Activated T-cell treated with anti-CD3 and anti-CD28 coated beads, Interleukin-2, amount 50 U/mL, for 48 hours (primary cell): Measurements from ENCODE around the gene F8.

Experiments used
- DNase-seq, 2 experiments: peaks; one replicate each; pipeline ENCODE4 v3.0.0-alpha.2; 2020

Gene F8

DNA sequence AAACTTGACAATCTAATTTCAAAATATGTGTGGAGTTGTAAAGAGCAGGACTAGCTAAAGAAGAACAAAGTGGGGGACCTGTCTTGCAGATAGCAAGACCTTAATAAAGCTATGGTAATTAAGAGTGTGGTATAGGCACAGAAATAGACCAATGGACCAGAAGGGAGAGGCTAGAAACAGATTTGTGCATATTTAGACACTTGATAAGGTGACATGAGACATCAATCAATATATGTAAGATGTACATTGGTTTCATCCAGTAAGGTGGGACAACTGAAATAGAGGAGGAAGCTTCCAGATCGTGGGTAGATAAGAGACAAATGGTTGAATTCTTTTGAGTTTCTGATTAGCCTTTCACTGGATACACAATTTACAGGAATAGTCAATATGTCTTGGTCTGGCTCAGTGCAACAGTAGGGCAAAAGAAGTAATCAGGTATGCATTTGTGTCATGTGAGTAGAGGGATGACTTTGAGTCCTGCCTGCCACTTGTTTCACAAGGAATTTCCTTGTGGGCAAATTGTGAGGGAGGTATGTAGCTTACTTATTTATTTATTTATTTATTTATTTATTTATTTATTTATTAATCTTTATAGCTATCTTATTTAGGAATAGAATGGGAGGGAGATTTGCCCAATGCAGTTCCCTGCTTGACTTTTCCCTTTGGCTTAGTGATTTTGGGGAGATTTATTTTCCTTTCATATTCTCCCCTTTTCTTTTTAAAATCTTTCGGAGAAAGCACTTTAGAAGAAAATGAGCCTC is 210.0 kb downstream of the F8 start:
- no peak for DNase-seq

DNA sequence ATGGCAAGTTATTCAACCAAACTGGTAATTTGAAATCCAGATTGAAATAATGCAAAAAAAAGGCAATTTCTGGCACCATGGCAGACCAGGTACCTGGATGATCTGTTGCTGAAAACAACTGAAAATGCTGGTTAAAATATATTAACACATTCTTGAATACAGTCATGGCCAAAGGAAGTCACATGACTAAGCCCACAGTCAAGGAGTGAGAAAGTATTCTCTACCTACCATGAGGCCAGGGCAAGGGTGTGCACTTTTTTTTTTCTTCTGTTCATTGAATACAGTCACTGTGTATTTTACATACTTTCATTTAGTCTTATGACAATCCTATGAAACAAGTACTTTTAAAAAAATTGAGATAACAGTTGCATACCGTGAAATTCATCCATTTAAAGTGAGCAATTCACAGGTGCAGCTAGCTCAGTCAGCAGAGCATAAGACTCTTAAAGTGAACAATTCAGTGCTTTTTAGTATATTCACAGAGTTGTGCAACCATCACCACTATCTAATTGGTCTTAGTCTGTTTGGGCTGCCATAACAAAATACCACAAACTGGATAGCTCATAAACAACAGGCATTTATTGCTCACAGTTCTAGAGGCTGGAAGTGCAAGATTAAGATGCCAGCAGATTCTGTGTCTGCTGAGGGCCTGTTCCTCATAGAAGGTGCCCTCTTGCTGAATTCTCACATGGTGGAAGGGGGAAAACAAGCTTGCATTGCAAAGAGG is 212.4 kb downstream of the F8 start:
- DNase-seq = no peak

DNA sequence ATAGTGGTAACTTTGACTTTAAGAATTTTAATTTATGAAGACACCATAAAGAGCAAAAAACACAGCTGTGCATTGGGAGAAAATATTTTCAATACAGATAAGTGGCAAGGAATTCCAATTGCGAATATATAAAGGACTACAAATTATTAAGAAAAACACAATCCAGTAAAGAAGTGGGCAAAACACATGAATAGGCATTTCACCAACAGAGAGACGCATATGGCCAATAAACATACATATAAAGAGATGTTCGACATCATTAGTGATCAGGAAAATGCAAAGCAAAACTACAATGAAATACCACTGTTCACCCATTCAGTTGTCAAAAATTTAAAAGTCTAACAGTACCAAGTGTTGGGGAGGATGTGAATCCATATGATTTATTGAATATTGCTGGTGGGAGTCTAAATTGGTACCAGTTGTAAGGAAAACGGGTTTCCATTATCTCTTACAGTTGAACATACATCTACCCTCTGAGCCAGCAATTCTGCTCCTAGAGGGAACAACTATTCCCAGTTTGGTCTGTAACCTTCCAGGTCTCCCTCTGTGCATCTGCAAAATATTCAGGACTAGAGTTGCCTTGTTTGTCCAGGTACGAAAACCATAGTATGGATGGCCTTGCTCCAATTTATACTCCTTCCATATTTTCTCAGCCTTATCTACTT is 215.6 kb downstream of the F8 start:
- no peak for DNase-seq

DNA sequence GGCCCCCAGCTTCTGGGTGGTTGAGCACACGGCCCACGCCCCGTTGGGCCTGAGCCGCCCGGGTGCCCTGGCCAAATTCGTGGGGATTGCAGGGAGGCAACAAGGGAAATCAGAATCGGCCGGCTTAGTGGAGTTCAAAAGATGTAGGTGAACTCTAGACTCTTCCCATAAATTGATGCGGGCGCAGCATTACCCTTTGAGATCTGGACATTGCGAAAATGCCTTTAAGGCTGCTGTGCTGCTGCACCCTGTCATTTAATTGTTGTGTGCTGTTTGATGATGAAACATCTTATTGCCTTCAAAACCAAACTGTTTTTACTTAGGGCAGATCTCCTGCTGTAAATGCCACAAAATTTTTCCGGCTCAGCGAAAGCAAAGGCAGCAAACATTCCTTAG is 216.8 kb downstream of the F8 start:
- DNase-seq = no peak

DNA sequence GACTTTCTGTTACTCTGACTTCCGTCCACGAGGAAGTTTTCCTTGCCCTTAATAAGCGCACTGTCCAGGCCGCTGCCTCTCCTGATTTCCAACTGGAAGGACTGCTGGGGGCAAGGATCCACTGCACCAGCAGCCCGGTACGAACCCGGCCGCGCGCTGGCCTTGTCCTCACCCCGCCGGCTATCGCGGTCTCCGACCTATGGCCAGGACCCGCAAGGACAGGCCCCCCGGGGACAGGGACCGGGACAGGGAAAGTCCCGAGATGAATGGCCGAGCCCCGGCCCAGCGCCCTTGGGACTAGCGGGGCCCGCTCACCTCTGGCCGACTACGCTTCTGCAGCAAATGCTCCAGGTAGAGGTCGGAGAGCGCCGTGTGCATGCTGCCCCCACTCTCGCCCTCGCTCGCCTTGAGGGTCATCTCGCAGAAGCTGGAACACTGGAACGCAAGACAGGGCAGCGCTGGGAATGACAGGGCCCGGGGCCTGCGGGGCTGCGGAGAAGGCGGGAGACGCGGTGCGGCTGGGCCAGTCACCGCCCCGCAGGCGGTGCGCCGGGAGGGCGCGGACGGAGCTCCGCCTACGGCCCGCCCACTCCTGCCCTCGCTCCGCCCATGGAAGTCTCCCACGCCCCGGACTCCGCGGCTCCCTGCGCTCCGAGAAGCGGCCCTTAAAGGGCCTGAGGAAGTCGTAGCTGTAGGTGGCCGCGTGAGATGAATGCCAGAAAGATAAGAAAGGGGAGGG is 217.4 kb downstream of the F8 start, which contains the start of gene MPP1:
TSS of gene MPP1 (minus strand) at position 529 of the 739 bp plus-strand sequence. CDS start at position 417, 112 bp downstream.
- peak; percentile 76 to 85 for DNase-seq

DNA sequence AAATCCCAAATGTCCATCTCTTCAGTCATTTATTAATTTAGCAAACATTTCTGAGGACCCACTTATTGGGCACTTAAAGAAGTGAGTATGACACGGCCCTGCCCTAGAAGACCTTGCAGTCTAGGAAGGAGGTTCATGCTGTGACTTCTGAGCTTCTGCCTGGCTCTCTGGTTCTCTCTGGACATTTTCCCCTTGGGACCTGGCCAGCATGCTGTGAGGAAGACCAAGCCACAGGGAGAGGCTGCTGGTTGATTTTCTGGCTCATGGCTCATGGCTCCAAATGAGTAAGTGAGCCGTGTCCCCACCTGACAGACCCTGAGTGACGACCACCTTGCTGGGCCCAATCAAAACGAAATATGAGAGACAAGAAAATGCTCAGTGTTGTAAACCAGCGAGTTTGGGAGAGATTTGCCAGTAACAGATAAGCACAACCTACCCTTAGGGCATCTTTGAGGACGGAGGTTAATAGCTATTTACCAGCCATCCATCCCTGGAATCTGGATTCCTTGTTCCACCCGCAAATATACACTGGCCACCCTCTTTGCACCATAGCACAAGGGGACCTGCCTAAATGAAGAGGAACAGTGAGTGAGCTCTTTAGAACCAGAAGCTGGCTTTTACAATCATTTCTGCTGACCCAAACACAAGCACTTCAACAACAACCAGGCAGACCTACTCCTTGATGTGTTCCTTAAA is 218.1 kb downstream of the F8 start:
- DNase-seq = no peak

DNA sequence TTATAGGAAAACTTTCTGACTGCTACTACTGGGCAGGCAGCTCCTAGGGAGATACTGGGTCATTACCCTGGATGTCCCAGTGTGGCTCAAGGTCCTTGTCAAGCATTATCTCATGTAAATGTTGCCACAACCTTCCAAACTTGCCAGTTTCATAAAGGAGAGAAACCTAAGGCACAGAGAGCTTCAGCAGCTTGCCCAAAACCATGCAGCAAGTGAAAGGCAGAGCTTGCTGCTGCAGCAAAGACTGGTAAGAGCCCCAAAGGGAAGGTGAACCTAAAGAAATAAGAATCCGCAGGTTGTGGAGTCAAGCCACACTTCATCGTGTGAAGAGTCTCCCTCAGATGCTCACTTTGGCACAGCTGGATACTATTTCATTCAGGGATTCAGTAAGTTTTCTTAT is 219.6 kb downstream of the F8 start:
- DNase-seq = no peak

DNA sequence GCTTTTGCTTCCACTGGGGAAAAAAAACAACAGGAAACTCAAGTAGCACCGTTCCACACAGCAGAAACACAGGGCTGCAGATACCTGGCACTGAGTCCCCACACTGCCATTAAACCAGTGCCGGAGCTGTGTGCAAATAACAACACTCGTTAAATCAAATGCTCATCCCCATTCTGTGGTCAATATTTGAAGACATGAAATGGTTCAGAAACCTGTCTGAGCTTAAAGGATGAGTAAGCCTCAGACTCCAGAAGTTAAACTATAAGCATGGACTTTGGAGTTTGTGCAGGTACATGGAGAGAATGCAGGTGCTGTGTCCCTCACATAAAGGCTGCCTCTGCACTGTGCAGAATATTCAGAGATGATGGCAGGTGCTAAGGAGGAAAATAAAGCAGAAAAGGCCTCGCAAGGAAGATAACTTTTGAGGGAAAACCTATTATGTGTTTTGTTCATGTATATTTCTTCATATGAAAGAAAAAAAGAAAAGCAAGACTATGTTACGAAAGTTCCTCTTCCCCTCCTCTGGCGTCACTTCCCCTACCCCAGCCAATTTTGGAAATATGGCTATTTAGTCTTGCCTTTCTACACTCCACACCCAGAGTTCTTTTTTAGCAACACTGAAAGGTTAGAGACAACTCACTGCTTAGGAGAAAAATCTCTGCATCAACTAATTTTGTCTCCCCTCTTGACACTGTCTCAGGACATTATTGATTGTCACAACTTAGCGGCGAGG is 221.9 kb downstream of the F8 start:
- no peak for DNase-seq

DNA sequence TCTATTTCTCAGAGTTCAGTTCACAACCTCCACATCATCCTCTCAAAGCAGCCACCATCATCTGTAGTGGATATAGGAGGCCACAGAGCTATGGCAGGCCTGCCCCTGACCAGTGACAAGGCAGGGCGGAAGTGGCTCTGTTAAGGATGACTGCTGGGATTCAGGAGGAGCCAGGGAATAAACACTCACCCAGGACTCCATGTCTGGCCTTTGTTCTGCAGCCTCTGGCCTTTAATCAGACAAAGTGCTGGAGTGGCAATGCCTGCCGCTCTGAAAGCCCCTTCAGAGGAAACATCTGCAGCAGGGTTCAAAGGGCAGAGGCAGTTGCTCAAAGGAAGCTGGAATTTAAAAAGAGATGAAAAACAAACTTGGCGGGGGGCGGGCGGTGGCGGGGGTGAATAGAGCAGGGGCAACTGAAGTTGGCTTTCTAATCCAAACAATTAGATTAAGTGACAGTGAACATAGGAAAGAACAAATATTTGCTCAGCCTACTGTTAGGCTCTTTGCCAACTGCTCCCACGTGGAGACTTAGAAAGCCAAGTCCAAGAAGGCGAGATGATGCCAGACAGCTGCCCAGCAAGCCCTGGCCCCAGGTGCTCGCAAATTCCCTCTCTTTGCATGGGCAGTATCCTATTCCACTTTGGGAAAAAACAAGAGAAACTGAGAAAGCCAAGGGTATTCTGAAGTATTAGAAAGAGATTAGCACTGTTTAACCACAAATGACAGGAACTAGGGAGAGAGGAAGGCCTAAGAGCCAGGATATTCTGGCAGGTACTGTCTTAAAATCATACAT is 222.8 kb downstream of the F8 start:
- DNase-seq = no peak

DNA sequence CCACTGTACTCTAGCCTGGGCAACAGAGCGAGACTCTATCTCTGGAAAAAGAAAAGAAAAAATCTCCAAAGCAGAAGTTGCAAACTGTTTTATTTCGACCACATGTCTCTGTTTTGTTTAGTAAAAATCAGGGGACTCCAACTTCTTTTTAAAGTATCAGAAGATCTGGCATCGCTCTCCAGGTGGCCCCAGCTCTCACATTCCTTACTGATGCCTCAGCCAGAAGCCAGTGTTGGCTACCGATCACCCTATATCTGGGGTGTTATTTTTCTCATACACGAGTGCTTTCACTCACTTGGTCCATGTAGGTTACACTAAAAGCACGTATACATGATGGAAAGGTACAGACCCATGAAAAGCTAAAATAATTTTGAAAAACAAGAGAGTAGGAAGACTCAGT is 225.5 kb downstream of the F8 start:
- no peak for DNase-seq

DNA sequence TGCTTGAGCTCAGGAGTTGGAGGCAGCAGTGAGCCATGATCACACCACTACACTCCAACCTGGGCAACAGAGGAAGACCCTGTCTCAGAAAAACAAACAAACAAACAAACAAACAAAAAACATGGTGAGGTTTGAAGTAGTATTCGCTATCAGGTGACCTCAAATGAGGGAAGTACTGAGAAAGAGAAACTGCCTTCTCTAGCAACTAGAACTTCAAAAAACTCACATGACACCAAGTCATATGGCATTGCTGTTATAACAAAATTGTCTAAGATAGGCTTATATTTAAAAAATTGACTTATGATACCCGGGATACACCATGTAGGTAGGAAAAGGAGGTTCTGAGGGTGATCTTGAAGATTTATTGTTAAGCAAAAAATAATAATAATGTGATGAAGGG is 227.5 kb downstream of the F8 start:
- DNase-seq = no peak

DNA sequence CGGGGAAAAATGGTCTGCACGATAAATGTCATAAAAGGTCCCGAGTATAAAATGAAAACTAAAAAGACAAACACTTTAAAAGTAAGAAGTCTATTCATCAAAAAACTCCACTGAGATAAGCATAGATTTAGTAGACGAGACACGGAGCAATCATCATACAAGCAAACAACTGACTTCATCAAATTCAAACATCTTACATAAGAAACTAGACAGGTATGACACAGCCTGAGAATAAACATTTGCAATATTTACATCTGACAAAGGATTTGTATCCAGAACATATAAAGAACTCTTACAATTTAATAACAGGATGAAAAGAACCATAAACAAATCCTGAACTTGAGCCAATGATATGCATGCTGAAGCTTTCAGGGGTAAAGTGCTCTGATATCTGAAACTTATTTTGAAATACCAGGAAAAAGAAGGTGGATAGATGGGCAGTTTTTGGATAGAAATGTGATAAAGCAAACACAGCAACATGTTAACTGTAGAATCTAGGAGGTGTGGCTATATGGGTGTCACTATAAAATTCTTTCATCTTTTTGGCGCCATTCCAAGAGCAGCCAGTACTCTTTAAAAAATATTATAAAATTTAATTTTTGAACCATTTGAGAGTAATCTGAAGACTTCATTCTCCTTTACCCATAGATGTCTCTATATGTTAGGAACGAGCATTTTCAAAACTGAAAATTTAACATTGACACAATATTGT is 229.3 kb downstream of the F8 start:
- no peak for DNase-seq

DNA sequence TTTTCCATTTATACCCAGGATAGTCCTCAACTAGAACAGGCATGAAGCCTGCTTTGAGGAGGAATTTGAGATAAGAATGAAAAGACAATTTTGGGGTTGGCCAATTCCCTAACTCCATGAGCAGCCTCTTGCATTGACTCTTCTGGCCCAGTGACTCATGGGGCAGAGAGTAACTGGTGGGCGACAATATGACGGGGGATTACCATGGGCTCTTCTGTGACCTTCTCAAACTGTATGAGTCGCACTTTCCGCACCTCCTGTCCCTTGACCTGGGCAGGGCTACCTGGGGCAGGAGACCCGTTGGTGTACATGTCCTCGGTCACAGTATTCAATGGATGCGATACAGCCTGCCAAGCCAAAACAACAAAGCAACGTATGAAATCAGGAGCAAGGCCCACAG is 230.6 kb downstream of the F8 start:
- no peak for DNase-seq

DNA sequence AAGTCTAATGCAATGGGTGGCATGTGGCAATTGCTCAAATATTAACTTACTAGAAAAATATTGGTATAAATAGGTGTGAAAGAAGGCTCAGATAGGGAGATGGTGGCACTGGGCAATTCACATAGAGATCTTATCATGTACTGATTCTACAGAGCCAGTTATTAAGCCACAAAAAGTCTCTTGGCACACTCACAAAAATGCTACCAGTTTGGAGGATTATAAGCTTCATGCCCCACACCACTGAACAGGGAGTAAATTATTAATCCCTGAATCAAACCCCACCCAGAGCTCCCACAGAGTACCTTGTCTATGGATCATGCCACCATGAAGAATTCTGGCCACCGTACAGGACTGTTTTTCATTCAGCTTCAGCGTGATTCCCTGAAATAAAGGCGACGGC is 231.1 kb downstream of the F8 start:
- DNase-seq = no peak
